Stimulated activated CD4-positive, alpha-beta T cell treated with anti-CD3 and anti-CD28 coated beads, Interleukin-4, amount 100 ng/mL, for 48 hours (primary cell): Measurements from ENCODE around the gene CYTH2.
"Not testable (repeated sequence)": the region's sequence is repeated elsewhere in the genome, so short reads cannot be mapped to it uniquely, and the experiment has no call there.

Source experiments
- DNase-seq, 2 donors: peaks; one replicate each; pipeline ENCODE4 v3.0.0-alpha.2; 2020; ENCODE audit warnings: low read depth in 2 of 2

The CYTH2 gene

GRCh38 chr19:48511800-48512503 is 42.8 kb downstream of the CYTH2 start, which contains the start of gene LMTK3:
LMTK3 (minus strand) TSS chr19:48511835; CDS start chr19:48511576, 259 bp downstream.
- peak; percentile 64 to 66 for DNase-seq

- DNase-seq = no peak
These were observed 43.5 kb downstream of the CYTH2 start for GRCh38 chr19:48512504-48513288.

GRCh38 chr19:48513289-48514122 is 44.3 kb downstream of the CYTH2 start:
- peak in 1 of 2 donors; percentile 66 for DNase-seq

- DNase-seq = no peak
These were observed 44.9 kb downstream of the CYTH2 start for GRCh38 chr19:48514123-48514458.

- DNase-seq = no peak
These were observed 47.4 kb downstream of the CYTH2 start for GRCh38 chr19:48516536-48516935.

- no peak for DNase-seq
These were observed 49.0 kb downstream of the CYTH2 start for GRCh38 chr19:48518207-48518606.

GRCh38 chr19:48519426-48519825 is 50.3 kb downstream of the CYTH2 start:
- not testable (repeated sequence) for DNase-seq

GRCh38 chr19:48520134-48520533 is 51.0 kb downstream of the CYTH2 start:
- no peak for DNase-seq

- no peak for DNase-seq
These were observed 55.1 kb downstream of the CYTH2 start for GRCh38 chr19:48524221-48524620.

GRCh38 chr19:48524732-48525131 is 55.6 kb downstream of the CYTH2 start:
- no peak for DNase-seq

GRCh38 chr19:48529156-48529555 is 60.0 kb downstream of the CYTH2 start:
- no peak for DNase-seq

- DNase-seq = no peak
These were observed 61.0 kb downstream of the CYTH2 start for GRCh38 chr19:48530066-48530720.

- DNase-seq = no peak
These were observed 61.6 kb downstream of the CYTH2 start for GRCh38 chr19:48530770-48531169.
